Neural progenitor cell (in vitro differentiated cells): ENCODE measurements around the gene ZFAND2B. TPM values are rescaled to one million over a fixed set of nuclear protein-coding genes. Genes with fewer than 3 reads are reported as not detected.

Experiments used
- DNase-seq: peaks from one replicate; pipeline ENCODE4 v3.0.0-alpha.2; 2016; ENCODE audit warnings: low spot score
- H2AFZ ChIP-seq: fragments of 200-600 bp; sonication (generic); replicated peaks from 2 replicates; pipeline ENCODE4 v1.6.1; 2016; ENCODE audit warnings: antibody characterized with exemption
- H3F3A ChIP-seq: fragments of 200-600 bp; sonication (generic); 2 replicates; pipeline ENCODE4 v1.6.1; 2016; ENCODE audit warnings: antibody characterized with exemption, low read depth
- H3K27ac ChIP-seq: fragments of 200-600 bp; sonication (generic); 2 replicates; pipeline ENCODE4 v1.5.1; 2016; ENCODE audit warnings: mild to moderate bottlenecking
- H3K27me3 ChIP-seq: fragments of 200-600 bp; sonication (generic); 2 replicates; pipeline ENCODE4 v1.6.1; 2016; ENCODE audit warnings: mild to moderate bottlenecking, moderate library complexity
- H3K36me3 ChIP-seq: fragments of 200-600 bp; sonication (generic); 2 replicates; pipeline ENCODE4 v1.5.1; 2016
- H3K4me1 ChIP-seq: fragments of 200-600 bp; sonication (generic); 2 replicates; pipeline ENCODE4 v1.6.1; 2016; ENCODE audit warnings: mixed run types
- H3K4me2 ChIP-seq: fragments of 200-600 bp; sonication (generic); 2 replicates; pipeline ENCODE4 v1.6.1; 2016
- H3K4me3 ChIP-seq: fragments of 200-600 bp; sonication (generic); 2 replicates; pipeline ENCODE4 v1.5.1; 2016
- H3K79me2 ChIP-seq: fragments of 200-600 bp; sonication (generic); 2 replicates; pipeline ENCODE4 v1.6.1; 2016; ENCODE audit warnings: low read depth
- H3K9ac ChIP-seq: fragments of 200-600 bp; sonication (generic); 2 replicates; pipeline ENCODE4 v1.6.1; 2016
- H3K9me3 ChIP-seq: fragments of 200-600 bp; sonication (generic); 2 replicates; pipeline ENCODE4 v1.5.1; 2016; ENCODE audit warnings: low read depth
- H4K20me1 ChIP-seq: fragments of 200-600 bp; sonication (generic); 2 replicates; pipeline ENCODE4 v1.6.1; 2016; ENCODE audit warnings: low read depth
- H3K27ac Mint-ChIP-seq: 3 replicates; pipeline ENCODE4 v1.8.0; 2021; ENCODE audit warnings: mixed read lengths
- H3K27me3 Mint-ChIP-seq: 2 replicates; pipeline ENCODE4 v1.8.0; 2022; ENCODE audit warnings: low read depth, mild to moderate bottlenecking, inconsistent platforms, moderate library complexity, mixed read lengths; ENCODE audit not compliant: insufficient read depth
- H3K36me3 Mint-ChIP-seq: 3 replicates; pipeline ENCODE4 v1.8.0; 2021; ENCODE audit warnings: mixed read lengths
- H3K4me1 Mint-ChIP-seq: 3 replicates; pipeline ENCODE4 v1.8.0; 2021; ENCODE audit warnings: mixed read lengths
- H3K4me3 Mint-ChIP-seq: 3 replicates; pipeline ENCODE4 v1.8.0; 2021; ENCODE audit warnings: mild to moderate bottlenecking, moderate library complexity, mixed read lengths
- H3K9me3 Mint-ChIP-seq: 3 replicates; pipeline ENCODE4 v1.8.0; 2020; ENCODE audit warnings: mixed read lengths
- CTCF ChIP-seq: fragments of 200-600 bp; sonication (generic); IDR thresholded peaks from 2 replicates; pipeline ENCODE4 v1.5.1; 2017; ENCODE audit warnings: antibody characterized with exemption, mild to moderate bottlenecking
- EZH2 ChIP-seq: fragments of 200-600 bp; sonication (generic); IDR thresholded peaks from 2 replicates; pipeline ENCODE4 v1.6.1; 2017; ENCODE audit warnings: antibody characterized with exemption, mild to moderate bottlenecking, moderate library complexity
- EZH2phosphoT487 ChIP-seq: fragments of 200-600 bp; sonication (generic); IDR thresholded peaks from 2 replicates; pipeline ENCODE4 v1.6.1; 2017; ENCODE audit warnings: antibody characterized with exemption
- total RNA-seq: library from RNA; depleted of rRNA; stranded (reverse); fragments of >200 nt; gene quantifications from 2 replicates; pipeline ENCODE4 v1.2.3, GENCODE V29; 2015; ENCODE audit warnings: low replicate concordance

The ZFAND2B gene
- total RNA-seq, 1 donor from 2014 or later, result 13.6 TPM

- Histone ChIP-seq H3K4me3 (no peak overlapping the region), H3K27me3 (no peaks in the 10 kb centered on the region), H3K9ac (no peak overlapping the region), H3F3A (peaks cover 16% of the 10 kb centered on the region), H2AFZ (no peak overlapping the region), H3K4me2 (no peak overlapping the region), H3K4me1 (peaks cover 4% of the 10 kb centered on the region), H3K79me2 (no peaks in the 10 kb centered on the region), H3K27ac (no peak overlapping the region), H3K36me3 (no peaks in the 10 kb centered on the region), H3K9me3 (no peaks in the 10 kb centered on the region), H4K20me1 (peaks cover 10% of the 10 kb centered on the region)
- Mint-ChIP-seq H3K27me3 (peaks cover 10% of the 10 kb centered on the region), H3K27ac (peak overlapping the region; percentile 44), H3K9me3 (no peaks in the 10 kb centered on the region), H3K36me3 (peaks cover 13% of the 10 kb centered on the region), H3K4me1 (peaks cover 13% of the 10 kb centered on the region), H3K4me3 (no peak overlapping the region)
- no peak for DNase-seq
- TF ChIP-seq EZH2phosphoT487, result no peak
- no peak for TF ChIP-seq CTCF
- no peak for TF ChIP-seq EZH2
These were observed 7.6 kb downstream of the ZFAND2B start for GRCh38 chr2:219214141-219214540.

GRCh38 chr2:219214786-219215185 is 8.2 kb downstream of the ZFAND2B start:
- no peak overlapping the region for H3K27ac Mint-ChIP-seq
- no peaks in the 10 kb centered on the region for H3K27me3 ChIP-seq
- H3K4me1 Mint-ChIP-seq, result peaks cover 19% of the 10 kb centered on the region
- H3K79me2 ChIP-seq, result no peaks in the 10 kb centered on the region
- no peak for DNase-seq
- H3K27ac ChIP-seq, result no peak overlapping the region
- no peak overlapping the region for H3K4me3 ChIP-seq
- no peak overlapping the region for H3K4me2 ChIP-seq
- peaks cover 10% of the 10 kb centered on the region for H4K20me1 ChIP-seq
- peaks cover 12% of the 10 kb centered on the region for H3K27me3 Mint-ChIP-seq
- no peak overlapping the region for H3K9ac ChIP-seq
- H3K4me1 ChIP-seq, result peaks cover 4% of the 10 kb centered on the region
- H3K36me3 Mint-ChIP-seq, result peaks cover 16% of the 10 kb centered on the region
- H3F3A ChIP-seq, result peaks cover 22% of the 10 kb centered on the region
- H2AFZ ChIP-seq, result no peak overlapping the region
- H3K9me3 Mint-ChIP-seq, result no peaks in the 10 kb centered on the region
- H3K4me3 Mint-ChIP-seq, result no peak overlapping the region
- H3K9me3 ChIP-seq, result no peaks in the 10 kb centered on the region
- TF ChIP-seq EZH2, result no peak
- H3K36me3 ChIP-seq, result no peaks in the 10 kb centered on the region

GRCh38 chr2:219215871-219216534 is 9.4 kb downstream of the ZFAND2B start:
- peaks cover 10% of the 10 kb centered on the region for H4K20me1 ChIP-seq
- H3F3A ChIP-seq, result peaks cover 27% of the 10 kb centered on the region
- H3K79me2 ChIP-seq, result no peaks in the 10 kb centered on the region
- no peaks in the 10 kb centered on the region for H3K27me3 ChIP-seq
- H3K27ac ChIP-seq, result no peak overlapping the region
- H3K4me3 Mint-ChIP-seq, result no peak overlapping the region
- DNase-seq, result no peak
- H2AFZ ChIP-seq, result no peak overlapping the region
- peaks cover 19% of the 10 kb centered on the region for H3K4me1 Mint-ChIP-seq
- H3K9ac ChIP-seq, result no peak overlapping the region
- peaks cover 16% of the 10 kb centered on the region for H3K36me3 Mint-ChIP-seq
- H3K9me3 ChIP-seq, result no peaks in the 10 kb centered on the region
- H3K36me3 ChIP-seq, result no peaks in the 10 kb centered on the region
- H3K9me3 Mint-ChIP-seq, result no peaks in the 10 kb centered on the region
- H3K4me1 ChIP-seq, result peaks cover 4% of the 10 kb centered on the region
- peaks cover 16% of the 10 kb centered on the region for H3K27me3 Mint-ChIP-seq
- no peak overlapping the region for H3K4me2 ChIP-seq
- H3K4me3 ChIP-seq, result no peak overlapping the region
- no peak overlapping the region for H3K27ac Mint-ChIP-seq
- TF ChIP-seq EZH2phosphoT487, result no peak
- TF ChIP-seq CTCF, result no peak
- TF ChIP-seq EZH2, result no peak

- peaks cover 4% of the 10 kb centered on the region for H3K4me1 ChIP-seq
- no peaks in the 10 kb centered on the region for H3K79me2 ChIP-seq
- H4K20me1 ChIP-seq, result peaks cover 10% of the 10 kb centered on the region
- peak overlapping the region; percentile 75 for H3K4me3 Mint-ChIP-seq
- peaks cover 19% of the 10 kb centered on the region for H3K4me1 Mint-ChIP-seq
- H3K27me3 Mint-ChIP-seq, result peaks cover 16% of the 10 kb centered on the region
- no peak overlapping the region for H3K4me3 ChIP-seq
- H3K27ac Mint-ChIP-seq, result no peak overlapping the region
- H3K27me3 ChIP-seq, result no peaks in the 10 kb centered on the region
- H3F3A ChIP-seq, result peaks cover 27% of the 10 kb centered on the region
- no peaks in the 10 kb centered on the region for H3K9me3 Mint-ChIP-seq
- no peak overlapping the region for H3K27ac ChIP-seq
- H2AFZ ChIP-seq, result no peak overlapping the region
- no peak overlapping the region for H3K4me2 ChIP-seq
- no peaks in the 10 kb centered on the region for H3K9me3 ChIP-seq
- TF ChIP-seq CTCF, result no peak
- TF ChIP-seq EZH2phosphoT487, result no peak
- TF ChIP-seq EZH2, result no peak
- H3K36me3 Mint-ChIP-seq, result peaks cover 20% of the 10 kb centered on the region
- no peak for DNase-seq
- H3K36me3 ChIP-seq, result no peaks in the 10 kb centered on the region
- H3K9ac ChIP-seq, result no peak overlapping the region
These were observed 9.9 kb downstream of the ZFAND2B start for GRCh38 chr2:219216535-219216915.
